HepG2 (cell line): ENCODE results near the gene TBC1D2B. TPM values are rescaled to one million over a fixed set of nuclear protein-coding genes. Genes with fewer than 3 reads are reported as not detected.
"Not testable (repeated sequence)": the region's sequence is repeated elsewhere in the genome, so short reads cannot be mapped to it uniquely, and the experiment has no call there.

Experiments used
- ATAC-seq: fragments of 200-7000 bp; cut with Tn5 transposase; 3 replicates; pipeline ENCODE4 v1.9.1; 2020; ENCODE audit warnings: mild to moderate bottlenecking, moderate library complexity
- BruUV-seq: library from RNA; stranded (reverse); fragments of 400-500 nt; replicated peaks from 2 replicates; lab custom pipeline; 2021; lab: Mats Ljungman, UMichigan
- CTCF ChIA-PET: fragments of 300-600 bp; formaldehyde crosslinking; extraction: SDS; loops from one replicate; lab custom pipeline; 2021; ENCODE audit warnings: low total read pairs, inconsistent platforms, low intra/inter-chr PET ratio; lab: Yijun Ruan, JAX
- POLR2A ChIA-PET: fragments of 350-600 bp; sonication (Branson Sonifier 250); formaldehyde crosslinking; loops from one replicate; lab custom pipeline; 2020; ENCODE audit warnings: antibody characterized with exemption, inconsistent platforms; lab: Yijun Ruan, JAX
- DNase-seq: peaks from one replicate; pipeline ENCODE4 v3.0.0-alpha.2; 2015; ENCODE audit warnings: low spot score
- FAIRE-seq: peaks from 3 replicates; lab custom pipeline; 2011; peaks lifted over from hg19 to GRCh38; lab: Jason Lieb, UNC
- H2AFZ ChIP-seq: one replicate; pipeline ENCODE4 v1.6.1; 2011; ENCODE audit warnings: low read length, inconsistent platforms
- H3K27ac ChIP-seq: fragments of 300-600 bp; 3 replicates; pipeline ENCODE4 v1.8.0; 2011; ENCODE audit warnings: mixed run types, mild to moderate bottlenecking, mixed read lengths, low read length, inconsistent platforms; ENCODE audit not compliant: insufficient read depth; ENCODE audit errors: extremely low read length
- H3K27me3 ChIP-seq, 2 experiments: fragments of 200-600 bp in 1 of 2; 2 replicates in 1 of 2; 3 replicates in 1 of 2; pipeline versions ENCODE4 v1.6.0 to v1.8.0; 2011; ENCODE audit warnings: low read length in 2 of 2, mild to moderate bottlenecking in 2 of 2, moderate library complexity in 2 of 2, inconsistent platforms in 1 of 2; ENCODE audit not compliant: insufficient read depth in 2 of 2, control insufficient read depth in 1 of 2
- H3K36me3 ChIP-seq, 2 experiments: fragments of 200-600 bp in 1 of 2; replicated peaks in 1 of 2; 2 replicates in 1 of 2; 3 replicates in 1 of 2; pipeline versions ENCODE4 v1.5.1 to v1.8.0; 2011; ENCODE audit warnings: low read length in 2 of 2, inconsistent platforms in 1 of 2; ENCODE audit not compliant: insufficient read depth in 2 of 2, control insufficient read depth in 1 of 2
- H3K4me1 ChIP-seq: 2 replicates; pipeline ENCODE4 v1.5.1; 2012; ENCODE audit warnings: low read length, inconsistent platforms; ENCODE audit not compliant: insufficient read depth
- H3K4me2 ChIP-seq: 2 replicates; pipeline ENCODE4 v1.6.0; 2011; ENCODE audit warnings: low read depth, low read length, inconsistent platforms
- H3K4me3 ChIP-seq, 3 experiments: fragments of 200-600 bp in 1 of 3; sonication (generic), shearing (Covaris generic) in 1 of 3; replicated peaks in 1 of 3; 2 replicates each; pipeline ENCODE4 v1.5.1; 2011 to 2016; ENCODE audit warnings: low read length in 3 of 3, inconsistent platforms in 2 of 3, low read depth in 2 of 3, mild to moderate bottlenecking in 2 of 3, control low read depth in 1 of 3, mixed read lengths in 1 of 3; ENCODE audit not compliant: insufficient read depth in 1 of 3
- H3K79me2 ChIP-seq: one replicate; pipeline ENCODE4 v1.6.1; 2011; ENCODE audit warnings: low read length, inconsistent platforms; ENCODE audit not compliant: insufficient read depth
- H3K9ac ChIP-seq: 2 replicates; pipeline ENCODE4 v1.6.0; 2011; ENCODE audit warnings: mild to moderate bottlenecking, low read depth, low read length, inconsistent platforms; ENCODE audit not compliant: insufficient read depth
- H3K9me3 ChIP-seq: 2 replicates; pipeline ENCODE4 v1.5.1; 2012; ENCODE audit warnings: mild to moderate bottlenecking, low read length
- H4K20me1 ChIP-seq: 2 replicates; pipeline ENCODE4 v1.6.0; 2011; ENCODE audit warnings: inconsistent platforms, mild to moderate bottlenecking, low read length, moderate library complexity; ENCODE audit not compliant: insufficient read depth
- MAF1 ChIP-seq: sonication (generic); formaldehyde crosslinking; IDR thresholded peaks from 2 replicates; pipeline ENCODE4 v1.5.0; 2020; ENCODE audit warnings: missing genetic modification reagents, borderline replicate concordance
- YEATS4 ChIP-seq: sonication (generic); formaldehyde crosslinking; IDR thresholded peaks from 2 replicates; pipeline ENCODE4 v1.4.0; 2020; ENCODE audit warnings: missing genetic modification reagents, borderline replicate concordance
- ZNF629 ChIP-seq: sonication (generic); formaldehyde crosslinking; conservative IDR thresholded peaks from 2 replicates; pipeline ENCODE4 v1.5.0; 2020; ENCODE audit warnings: missing genetic modification reagents
- WGBS: methylation state at CpG from one replicate; pipeline ENCODE4 v1.1.6; 2017; ENCODE audit warnings: low lambda C conversion rate; 5-methylcytosine and 5-hydroxymethylcytosine counted together
- in situ Hi-C: cut with HindIII; loops from 2 replicates; pipeline ENCODE4 v1.10.0; 2017; ENCODE audit warnings: low pct_unique_long_range_greater_than_20kb; ENCODE audit not compliant: extremely low pct_ligation_motif_present
- intact Hi-C: fragments of 100-400 bp; cut with micrococcal nuclease; formaldehyde crosslinking; loops from one replicate; pipeline ENCODE4 v1.10.0; 2022; ENCODE audit not compliant: unreplicated experiment
- polyA plus RNA-seq, 8 experiments: library from polyadenylated mRNA; depleted of rRNA in 3 of 8; stranded (reverse) in 7 of 8; unstranded in 1 of 8; fragments of >200 nt; fragmentation: Illumina TruSeq in 4 of 8; extraction: Trizol in 4 of 8; gene quantifications; 2 replicates each; pipeline versions ENCODE4 v1.2.1 to v1.2.3, GENCODE V29; 2011 to 2016; ENCODE audit warnings: low read depth in 4 of 8, missing spikeins in 1 of 8, mixed read lengths in 1 of 8; ENCODE audit not compliant: insufficient read depth in 1 of 8
- total RNA-seq, 5 experiments: library from RNA; depleted of rRNA; stranded (reverse); fragments of >200 nt; fragmentation: Illumina TruSeq; extraction: Trizol; gene quantifications; 2 replicates each; pipeline ENCODE4 v1.2.3, GENCODE V29; 2016; ENCODE audit warnings: low read depth in 1 of 5
- TF ChIP-seq, protein P1 (sequence below): sonication (generic); formaldehyde crosslinking; IDR thresholded peaks from 2 replicates; pipeline ENCODE4 v1.9.0; 2021; ENCODE audit warnings: missing genetic modification reagents, mild to moderate bottlenecking, borderline replicate concordance

Gene TBC1D2B
- total and polyA plus RNA-seq, 2 of the 13 experiments (the other 11 are each of a cell fraction or from before 2014, with no cell fraction given): 10.1 to 14.4 TPM

GRCh38 chr15:77981281-77982126, 96.0 kb downstream of the TBC1D2B start (continued):
- TF ChIP-seq YEATS4 (no peak), MAF1 (no peak)
- TF ChIP-seq, protein P1, sequence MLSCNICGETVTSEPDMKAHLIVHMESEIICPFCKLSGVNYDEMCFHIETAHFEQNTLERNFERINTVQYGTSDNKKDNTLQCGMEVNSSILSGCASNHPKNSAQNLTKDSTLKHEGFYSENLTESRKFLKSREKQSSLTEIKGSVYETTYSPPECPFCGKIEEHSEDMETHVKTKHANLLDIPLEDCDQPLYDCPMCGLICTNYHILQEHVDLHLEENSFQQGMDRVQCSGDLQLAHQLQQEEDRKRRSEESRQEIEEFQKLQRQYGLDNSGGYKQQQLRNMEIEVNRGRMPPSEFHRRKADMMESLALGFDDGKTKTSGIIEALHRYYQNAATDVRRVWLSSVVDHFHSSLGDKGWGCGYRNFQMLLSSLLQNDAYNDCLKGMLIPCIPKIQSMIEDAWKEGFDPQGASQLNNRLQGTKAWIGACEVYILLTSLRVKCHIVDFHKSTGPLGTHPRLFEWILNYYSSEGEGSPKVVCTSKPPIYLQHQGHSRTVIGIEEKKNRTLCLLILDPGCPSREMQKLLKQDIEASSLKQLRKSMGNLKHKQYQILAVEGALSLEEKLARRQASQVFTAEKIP (CRISPR knock-in tag): no peak

DNA sequence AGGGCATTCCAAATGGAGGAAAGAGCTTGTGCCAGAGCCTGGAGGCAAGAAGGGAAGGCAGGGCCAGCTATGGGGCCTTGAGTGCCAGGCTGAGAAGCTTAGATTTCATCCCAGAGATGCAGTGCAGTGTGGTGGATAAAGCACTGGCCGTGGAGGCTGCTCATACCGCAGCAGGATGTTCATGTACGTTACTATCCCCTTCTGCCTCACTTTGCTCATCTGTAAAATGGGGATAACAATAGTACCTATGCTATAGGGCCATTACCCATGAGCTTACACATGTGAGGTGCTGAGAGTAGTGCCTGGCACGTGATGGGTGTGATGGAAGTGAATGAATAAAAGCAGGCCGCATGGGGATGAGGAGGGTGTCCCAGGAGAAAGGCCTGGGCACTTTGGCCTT, 96.8 kb downstream of the TBC1D2B start:
- FAIRE-seq: not testable (repeated sequence)

More for the DNA sequence above, 96.8 kb downstream of the TBC1D2B start:
- H3K4me2 ChIP-seq, H2AFZ ChIP-seq, H3K9me3 ChIP-seq, H3K79me2 ChIP-seq, DNase-seq, BruUV-seq, H3K27ac ChIP-seq, intact Hi-C loops, H3K27me3 ChIP-seq, ATAC-seq, H3K36me3 ChIP-seq, H3K4me3 ChIP-seq, in situ Hi-C loops, H4K20me1 ChIP-seq, CTCF ChIA-PET, POLR2A ChIA-PET, H3K9ac ChIP-seq: not testable (repeated sequence)
- 8% methylated on average over 4 of the region's 5 CpGs for WGBS
- TF ChIP-seq ZNF629 (CRISPR knock-in tag): peak; percentile 74
- H3K4me1 ChIP-seq: peaks cover 16% of the 10 kb centered on the region
